Measurements from ENCODE around the gene SPANXN4.

The SPANXN4 gene, protein sequence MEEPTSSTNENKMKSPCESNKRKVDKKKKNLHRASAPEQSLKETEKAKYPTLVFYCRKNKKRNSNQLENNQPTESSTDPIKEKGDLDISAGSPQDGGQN

DNA sequence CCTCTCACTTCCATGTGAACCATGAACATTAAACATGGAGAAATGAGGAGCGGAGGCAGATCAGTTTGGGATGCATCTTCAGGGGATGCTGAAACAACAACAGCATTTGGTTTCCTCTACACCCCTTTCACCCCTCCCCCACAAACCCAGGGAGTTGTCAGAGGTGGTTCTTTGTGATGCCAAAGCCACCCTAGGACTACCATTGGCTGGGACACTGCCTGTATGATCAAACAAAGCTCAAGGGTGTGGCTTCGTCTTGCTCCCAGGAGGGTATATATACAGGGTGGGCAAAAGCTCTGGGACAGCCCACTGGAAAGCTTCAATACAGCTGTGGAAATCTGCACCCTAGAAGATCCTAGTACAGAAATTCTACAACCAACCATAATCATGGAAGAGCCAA, at the start of gene SPANXN4:
SPANXN4 (plus strand) TSS at position 301 of the 400 bp plus-strand sequence; CDS start at position 388, 87 bp downstream.
- DNase-seq (ENCODE audit: low spot score), result no peak

DNA sequence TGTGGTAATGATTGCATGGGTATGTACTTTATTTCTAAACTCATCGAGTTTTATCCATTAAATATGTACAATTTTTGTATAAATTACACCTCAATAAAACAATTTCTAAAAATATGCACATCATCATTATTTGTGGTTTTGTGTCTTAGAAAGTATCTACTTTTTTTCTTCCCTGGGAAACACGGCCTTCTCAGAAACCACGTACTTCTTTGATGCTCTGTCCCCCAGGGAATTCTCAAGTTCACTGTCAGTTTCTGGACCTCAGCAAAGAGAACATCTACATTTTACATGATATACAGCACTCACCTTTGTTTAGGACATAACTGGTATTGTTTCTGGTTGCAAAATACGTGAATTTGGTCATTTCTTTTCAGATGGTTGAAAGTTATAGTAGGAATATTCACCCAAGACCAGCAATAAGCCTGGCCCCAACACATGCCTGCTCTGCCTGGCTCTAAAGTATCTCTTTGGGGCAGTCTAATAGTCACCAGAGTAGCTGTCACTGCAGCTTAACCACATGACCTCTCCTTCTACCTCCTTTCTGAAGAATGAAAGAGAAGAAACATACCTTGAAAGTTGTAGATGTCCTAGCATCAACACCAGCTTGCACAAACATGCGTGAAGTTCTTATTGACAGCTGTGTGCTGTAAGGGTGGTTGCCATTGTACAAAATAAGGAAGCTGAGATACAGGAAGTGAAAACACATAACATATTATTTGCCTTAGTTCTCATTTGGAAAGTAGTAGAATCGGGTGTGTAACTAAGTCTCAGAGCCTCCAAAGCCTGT, 48.4 kb upstream of the SPANXN4 start:
- no peak for DNase-seq (ENCODE audit: low spot score)

DNA sequence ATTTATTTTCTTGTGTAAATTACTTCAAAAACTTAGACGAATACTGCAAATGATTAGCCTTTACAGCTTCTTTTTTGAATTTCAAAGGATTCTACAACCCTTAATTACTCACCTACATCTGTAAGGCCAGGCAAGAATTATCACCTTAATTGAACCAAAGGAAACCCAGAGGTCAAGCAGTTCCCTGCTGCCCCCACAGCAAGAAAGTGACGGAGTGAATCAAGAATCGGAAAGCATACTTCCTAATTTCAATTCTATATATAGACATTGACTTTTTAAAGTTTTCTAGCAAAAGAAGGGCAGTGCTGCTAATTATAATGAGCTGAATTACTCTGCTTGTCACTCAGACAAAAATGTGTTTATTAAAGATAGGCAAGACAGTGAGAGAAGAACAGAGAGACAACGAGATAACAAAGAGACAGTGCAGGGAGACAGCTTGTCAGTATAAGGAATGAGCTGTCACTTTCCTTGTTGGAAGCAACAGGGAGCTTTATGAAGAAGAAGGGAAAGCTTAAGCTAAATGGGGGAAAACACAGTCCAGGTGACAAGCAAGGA, 47.5 kb upstream of the SPANXN4 start:
- no peak for DNase-seq (ENCODE audit: low spot score)

DNA sequence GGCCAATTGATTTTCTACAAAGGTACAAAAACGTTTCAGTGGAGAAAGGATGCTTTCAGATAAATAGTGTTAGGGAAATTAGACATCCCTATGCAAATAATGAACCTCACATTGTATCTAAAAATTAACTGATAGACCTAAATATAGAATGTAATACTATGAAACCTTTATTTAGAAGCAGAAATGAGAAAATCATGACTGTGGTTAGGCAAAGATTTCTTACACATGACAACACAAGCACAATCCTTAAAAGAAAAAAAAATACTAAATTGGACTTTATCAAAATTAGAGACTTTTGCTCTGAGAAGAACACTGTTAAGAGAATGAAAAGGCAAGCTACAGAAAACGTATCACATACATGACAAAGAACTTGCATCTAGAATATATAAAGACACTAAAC, 43.0 kb upstream of the SPANXN4 start:
- no peak for DNase-seq (ENCODE audit: low spot score)

DNA sequence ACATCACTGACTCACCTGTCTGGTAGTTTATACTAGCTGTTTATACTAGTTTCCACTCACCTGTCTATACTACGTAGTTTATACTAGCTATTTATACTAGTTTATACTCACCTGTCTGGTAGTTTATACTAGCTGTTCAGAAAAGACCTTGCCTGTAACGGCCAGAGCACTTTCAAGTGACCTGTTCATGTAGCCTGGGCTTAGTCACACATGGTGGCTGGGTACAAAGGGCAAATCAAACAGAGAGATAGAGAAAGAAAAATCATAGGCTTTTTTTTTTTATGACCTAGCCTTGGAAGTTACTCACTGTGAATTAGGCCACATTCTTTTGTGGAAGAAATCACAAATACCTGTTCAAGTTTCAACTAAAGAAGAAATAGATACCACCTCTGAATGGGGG, 30.7 kb upstream of the SPANXN4 start:
- no peak for DNase-seq (ENCODE audit: low spot score)

DNA sequence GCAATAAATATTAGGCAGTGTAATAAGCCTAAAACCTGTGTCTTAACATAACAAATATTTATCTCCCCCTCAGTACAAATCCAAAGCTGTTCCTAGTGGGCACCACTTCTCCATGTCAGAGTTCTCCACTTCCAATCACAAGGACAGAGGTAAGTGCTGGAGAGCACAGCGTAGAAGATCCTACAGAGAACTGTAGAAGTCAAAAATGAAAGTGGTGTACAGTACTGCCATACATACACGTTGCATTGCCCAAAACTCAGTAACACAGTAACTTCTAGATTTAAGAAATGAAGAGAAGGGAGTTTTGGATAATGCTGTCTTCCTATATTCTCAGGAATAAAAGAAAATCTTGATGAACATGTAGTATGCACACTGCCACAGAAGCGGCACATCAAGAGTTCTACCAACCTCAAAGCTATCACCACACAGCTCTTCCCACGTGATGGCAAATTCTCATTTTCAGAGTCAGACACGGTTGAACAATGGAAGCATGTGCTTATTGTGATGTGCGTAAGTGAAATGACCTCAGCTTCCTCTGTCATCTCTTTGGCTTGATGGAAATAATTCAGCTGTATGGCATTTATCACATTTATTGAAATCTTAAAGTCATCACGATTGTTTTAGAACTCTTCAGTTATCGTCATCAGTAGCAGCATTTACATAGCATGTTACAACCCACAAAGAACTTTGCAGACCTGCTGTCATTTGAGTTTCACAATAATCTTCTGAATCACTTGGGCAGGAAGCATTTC, 27.1 kb upstream of the SPANXN4 start:
- DNase-seq (ENCODE audit: low spot score), result no peak

DNA sequence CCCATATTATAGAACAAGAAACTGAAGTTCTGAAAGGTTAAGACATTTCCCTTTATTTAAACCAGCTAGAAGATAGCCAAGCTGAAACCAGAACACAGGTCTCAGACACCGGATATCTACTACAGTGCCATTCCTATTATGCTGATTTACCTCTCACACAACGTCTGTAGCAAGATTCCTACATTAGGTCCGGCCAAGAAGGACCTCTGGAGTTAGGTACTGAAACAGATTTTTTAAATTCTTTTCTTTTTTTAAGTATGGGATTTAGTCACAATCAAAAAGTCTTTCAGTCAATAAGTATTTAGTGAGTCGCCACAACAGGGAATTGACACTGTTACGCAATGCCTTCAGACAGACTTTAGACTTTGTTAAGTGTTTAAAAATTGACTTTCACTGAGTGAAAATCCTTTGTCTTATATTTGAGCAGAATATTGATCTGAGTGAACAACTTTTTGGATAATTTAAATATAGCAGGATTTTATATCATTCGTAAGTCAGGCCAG, 26.5 kb upstream of the SPANXN4 start:
- no peak for DNase-seq (ENCODE audit: low spot score)

DNA sequence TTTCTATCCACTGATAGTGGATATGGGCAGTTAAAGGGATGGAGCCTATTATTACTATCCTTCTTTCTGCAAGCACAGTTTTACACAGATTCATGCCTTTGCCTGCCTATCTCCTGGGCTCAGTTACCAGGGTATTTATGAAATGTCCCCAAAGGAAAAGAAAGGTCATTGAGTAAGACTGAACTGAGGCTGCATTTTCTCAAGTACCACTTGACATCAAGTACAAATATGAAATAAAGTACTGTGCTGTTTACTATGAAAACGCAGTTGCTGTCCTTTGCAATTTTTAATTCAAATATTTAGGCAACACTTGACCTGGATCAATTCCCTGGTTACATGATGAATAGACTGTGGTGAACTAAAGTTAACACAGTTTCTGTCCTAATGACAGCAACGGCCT, 23.5 kb upstream of the SPANXN4 start:
- DNase-seq (ENCODE audit: low spot score), result no peak

DNA sequence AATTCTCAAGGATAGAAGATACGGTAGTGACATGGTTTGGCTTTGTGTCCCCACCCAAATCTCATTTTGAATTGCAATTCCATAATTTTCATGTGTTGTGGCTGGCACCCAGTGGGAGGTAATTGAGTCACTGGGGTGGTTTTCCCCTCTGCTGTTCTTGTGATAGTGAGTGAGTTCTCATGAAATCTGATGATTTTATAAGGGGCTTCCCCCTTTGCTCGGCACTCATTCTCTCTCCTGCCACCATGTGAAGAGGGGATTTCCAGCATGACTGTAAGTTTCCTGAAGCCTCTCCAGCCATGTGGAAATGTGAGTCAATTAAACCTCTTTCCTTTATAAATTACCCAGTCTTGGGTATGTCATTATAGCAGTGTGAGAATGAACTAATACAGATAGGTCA, 8.5 kb upstream of the SPANXN4 start:
- DNase-seq (ENCODE audit: low spot score), result no peak

DNA sequence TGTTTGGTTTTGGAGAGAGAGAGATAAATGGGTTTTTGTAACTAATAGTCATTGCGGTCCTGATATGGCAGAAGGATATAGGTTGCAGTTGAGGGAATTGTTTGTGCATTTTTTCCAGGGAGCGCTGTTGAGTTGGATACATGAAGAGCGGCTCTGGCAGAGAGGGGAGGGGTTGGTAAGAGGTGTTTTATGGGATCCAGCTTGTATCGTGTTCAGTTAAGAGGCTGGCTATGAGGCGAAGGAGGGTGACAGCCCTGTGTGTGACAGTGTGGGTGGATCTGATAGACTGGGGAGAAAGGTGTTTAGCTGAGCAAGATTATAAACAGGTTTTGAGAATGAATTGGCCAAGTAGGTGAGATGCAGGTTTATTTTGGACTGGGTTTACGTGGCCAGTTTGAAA, 1.5 kb downstream of the SPANXN4 start:
- DNase-seq (ENCODE audit: low spot score), result no peak

DNA sequence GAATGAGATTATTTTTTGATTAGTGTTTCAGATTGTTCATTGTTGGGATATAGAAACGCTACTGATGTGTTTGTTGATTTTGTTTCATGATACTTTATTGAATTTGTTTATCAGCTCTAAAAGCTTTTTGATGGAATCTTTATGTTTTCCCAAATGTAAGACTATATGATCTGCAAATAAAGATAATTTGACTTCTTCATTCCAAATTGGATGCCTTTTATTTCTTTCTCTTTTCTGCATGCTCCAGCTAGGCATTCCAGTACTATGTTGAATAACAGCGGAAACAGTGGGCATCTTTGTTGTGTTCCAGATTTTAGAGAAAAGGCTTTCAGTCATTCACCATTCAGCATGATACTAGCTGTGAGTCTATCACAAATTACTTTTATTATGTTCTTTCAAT, 21.8 kb downstream of the SPANXN4 start:
- DNase-seq (ENCODE audit: low spot score), result no peak

DNA sequence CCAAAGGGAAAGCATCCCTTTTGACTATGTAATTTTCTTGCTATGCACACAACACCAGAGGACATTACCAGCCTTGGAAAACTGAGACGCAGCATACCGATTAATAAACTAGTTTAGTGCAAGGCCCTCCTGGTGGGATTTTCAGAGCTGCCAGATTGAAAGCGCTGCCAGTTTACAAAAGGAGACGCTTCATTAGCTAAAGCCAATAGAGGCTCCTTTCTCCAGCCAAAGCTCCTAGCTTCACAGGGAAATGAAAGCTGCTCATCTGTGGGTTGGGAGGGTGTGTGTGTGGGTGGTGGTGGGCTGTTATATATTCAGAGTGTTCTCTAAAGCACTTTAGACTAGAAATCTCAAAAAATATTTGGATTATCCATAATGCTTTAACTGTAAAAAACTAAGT, 32.4 kb downstream of the SPANXN4 start:
- no peak for DNase-seq (ENCODE audit: low spot score)

DNA sequence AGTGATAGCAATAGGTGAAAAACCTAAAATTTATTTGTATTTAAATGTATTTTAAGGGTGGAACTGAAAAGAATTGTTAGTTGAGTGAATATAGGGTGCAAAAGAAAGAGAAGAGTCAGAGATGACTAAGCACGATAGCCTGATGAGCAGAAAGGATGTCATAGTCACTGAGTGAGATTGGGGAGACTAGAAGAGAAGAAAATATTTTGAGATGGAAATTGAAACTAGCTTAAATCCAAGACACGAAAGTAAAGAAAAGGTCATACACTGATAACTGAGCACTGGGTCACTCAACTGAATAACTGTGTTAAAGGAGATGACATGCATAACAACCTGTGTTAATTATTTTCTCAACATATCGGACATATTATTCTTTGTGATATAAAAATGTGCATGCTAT, 55.5 kb downstream of the SPANXN4 start:
- no peak for DNase-seq (ENCODE audit: low spot score)

DNA sequence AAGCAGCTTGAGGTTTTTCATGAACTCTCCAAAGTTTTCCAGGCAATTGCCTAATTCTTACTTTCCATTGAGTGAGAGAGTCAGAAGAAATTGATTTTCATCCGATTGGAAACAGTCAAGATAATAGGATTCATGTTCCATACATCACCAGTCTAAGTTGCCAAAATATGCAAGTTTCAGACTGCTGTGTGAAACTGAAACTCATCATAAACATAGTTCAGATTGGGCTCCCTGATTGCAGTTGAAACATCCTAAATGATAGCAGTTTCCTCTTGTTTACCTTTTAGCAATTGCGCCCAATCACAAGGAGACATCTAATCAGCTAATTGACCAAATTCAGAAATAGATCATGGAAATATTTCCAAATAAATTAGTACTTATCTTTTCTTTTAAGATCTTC, 56.8 kb downstream of the SPANXN4 start:
- no peak for DNase-seq (ENCODE audit: low spot score)

Measured in GM03348 (cell line).